Measurements from ENCODE around the gene UBL4B.
A peak's percentile ranks its signal among the peaks of the same experiment; 100 is the strongest.
"Not testable (repeated sequence)": the region's sequence is repeated elsewhere in the genome, so short reads cannot be mapped to it uniquely, and the experiment has no call there.

UBL4B gene

GRCh38 chr1:110070282-110070669, 42.0 kb upstream of the UBL4B start:
- Histone ChIP-seq H3K27me3 (replicated peaks; ENCODE audit: control insufficient read depth, insufficient read depth, low read length, poor library complexity, severe bottlenecking) (peaks cover 41% of the 10 kb centered on the region), H3K4me1 (ENCODE audit: control insufficient read depth, insufficient read depth, low read length, poor library complexity, severe bottlenecking) (peaks cover 31% of the 10 kb centered on the region), H3K4me3 (ENCODE audit: insufficient read depth, low read depth, low read length, poor library complexity, severe bottlenecking) (no peak overlapping the region), H3K9me3 (ENCODE audit: control insufficient read depth, low read length) (no peaks in the 10 kb centered on the region), H3K36me3 (ENCODE audit: control insufficient read depth, insufficient read depth, low read length) (no peaks in the 10 kb centered on the region), H3K27ac (ENCODE audit: insufficient read depth, low read length, poor library complexity, severe bottlenecking) (no peak overlapping the region)
- no peak for DNase-seq

- no peaks in the 10 kb centered on the region for H3K9me3 ChIP-seq (ENCODE audit: control insufficient read depth, low read length)
- no peak for DNase-seq
- peaks cover 41% of the 10 kb centered on the region for H3K27me3 ChIP-seq (replicated peaks; ENCODE audit: control insufficient read depth, insufficient read depth, low read length, poor library complexity, severe bottlenecking)
- no peak within 1 kb of the TSS for H3K27ac ChIP-seq (ENCODE audit: insufficient read depth, low read length, poor library complexity, severe bottlenecking)
- H3K4me1 ChIP-seq (ENCODE audit: control insufficient read depth, insufficient read depth, low read length, poor library complexity, severe bottlenecking): peaks cover 31% of the 10 kb centered on the region
- H3K4me3 ChIP-seq (ENCODE audit: insufficient read depth, low read depth, low read length, poor library complexity, severe bottlenecking): peak within 1 kb of the TSS; percentile 35
- no peaks in the 10 kb centered on the region for H3K36me3 ChIP-seq (ENCODE audit: control insufficient read depth, insufficient read depth, low read length)
Observed at GRCh38 chr1:110070671-110071242, 41.5 kb upstream of the UBL4B start, which contains the start of gene ALX3. TSS of gene ALX3 (minus strand) at chr1:110070672. CDS start at chr1:110070612, 60 bp downstream.

- no peak overlapping the region for H3K27ac ChIP-seq (ENCODE audit: insufficient read depth, low read length, poor library complexity, severe bottlenecking)
- H3K36me3 ChIP-seq (ENCODE audit: control insufficient read depth, insufficient read depth, low read length): no peaks in the 10 kb centered on the region
- peaks cover 21% of the 10 kb centered on the region for H3K27me3 ChIP-seq (replicated peaks; ENCODE audit: control insufficient read depth, insufficient read depth, low read length, poor library complexity, severe bottlenecking)
- no peak for DNase-seq
- H3K9me3 ChIP-seq (ENCODE audit: control insufficient read depth, low read length): no peaks in the 10 kb centered on the region
- H3K4me1 ChIP-seq (ENCODE audit: control insufficient read depth, insufficient read depth, low read length, poor library complexity, severe bottlenecking): peaks cover 13% of the 10 kb centered on the region
- no peak overlapping the region for H3K4me3 ChIP-seq (ENCODE audit: insufficient read depth, low read depth, low read length, poor library complexity, severe bottlenecking)
Observed at GRCh38 chr1:110074166-110074565, 38.1 kb upstream of the UBL4B start.

GRCh38 chr1:110076789-110077500, 35.3 kb upstream of the UBL4B start:
- H3K36me3 ChIP-seq (ENCODE audit: control insufficient read depth, insufficient read depth, low read length): no peaks in the 10 kb centered on the region
- H3K9me3 ChIP-seq (ENCODE audit: control insufficient read depth, low read length): no peaks in the 10 kb centered on the region
- no peak overlapping the region for H3K4me3 ChIP-seq (ENCODE audit: insufficient read depth, low read depth, low read length, poor library complexity, severe bottlenecking)
- H3K4me1 ChIP-seq (ENCODE audit: control insufficient read depth, insufficient read depth, low read length, poor library complexity, severe bottlenecking): no peaks in the 10 kb centered on the region
- DNase-seq: no peak
- no peak overlapping the region for H3K27ac ChIP-seq (ENCODE audit: insufficient read depth, low read length, poor library complexity, severe bottlenecking)
- H3K27me3 ChIP-seq (replicated peaks; ENCODE audit: control insufficient read depth, insufficient read depth, low read length, poor library complexity, severe bottlenecking): no peaks in the 10 kb centered on the region

GRCh38 chr1:110079995-110080394, 32.2 kb upstream of the UBL4B start:
- not testable (repeated sequence) for DNase-seq; H3K27ac ChIP-seq (ENCODE audit: insufficient read depth, low read length, poor library complexity, severe bottlenecking); H3K4me3 ChIP-seq (ENCODE audit: insufficient read depth, low read depth, low read length, poor library complexity, severe bottlenecking); H3K36me3 ChIP-seq (ENCODE audit: control insufficient read depth, insufficient read depth, low read length); H3K9me3 ChIP-seq (ENCODE audit: control insufficient read depth, low read length)
- Histone ChIP-seq H3K27me3 (replicated peaks; ENCODE audit: control insufficient read depth, insufficient read depth, low read length, poor library complexity, severe bottlenecking) (peaks cover 19% of the 10 kb centered on the region), H3K4me1 (ENCODE audit: control insufficient read depth, insufficient read depth, low read length, poor library complexity, severe bottlenecking) (peaks cover 18% of the 10 kb centered on the region)

GRCh38 chr1:110081061-110081460, 31.2 kb upstream of the UBL4B start:
- Histone ChIP-seq H3K9me3 (ENCODE audit: control insufficient read depth, low read length) (no peaks in the 10 kb centered on the region), H3K27ac (ENCODE audit: insufficient read depth, low read length, poor library complexity, severe bottlenecking) (no peak overlapping the region), H3K4me3 (ENCODE audit: insufficient read depth, low read depth, low read length, poor library complexity, severe bottlenecking) (no peak overlapping the region), H3K4me1 (ENCODE audit: control insufficient read depth, insufficient read depth, low read length, poor library complexity, severe bottlenecking) (peaks cover 18% of the 10 kb centered on the region), H3K27me3 (replicated peaks; ENCODE audit: control insufficient read depth, insufficient read depth, low read length, poor library complexity, severe bottlenecking) (peaks cover 28% of the 10 kb centered on the region), H3K36me3 (ENCODE audit: control insufficient read depth, insufficient read depth, low read length) (no peaks in the 10 kb centered on the region)
- no peak for DNase-seq

- no peak for DNase-seq
- Histone ChIP-seq H3K36me3 (ENCODE audit: control insufficient read depth, insufficient read depth, low read length) (no peaks in the 10 kb centered on the region), H3K4me3 (ENCODE audit: insufficient read depth, low read depth, low read length, poor library complexity, severe bottlenecking) (no peak overlapping the region), H3K27ac (ENCODE audit: insufficient read depth, low read length, poor library complexity, severe bottlenecking) (no peak overlapping the region), H3K9me3 (ENCODE audit: control insufficient read depth, low read length) (no peaks in the 10 kb centered on the region), H3K27me3 (replicated peaks; ENCODE audit: control insufficient read depth, insufficient read depth, low read length, poor library complexity, severe bottlenecking) (peaks cover 34% of the 10 kb centered on the region), H3K4me1 (ENCODE audit: control insufficient read depth, insufficient read depth, low read length, poor library complexity, severe bottlenecking) (peaks cover 18% of the 10 kb centered on the region)
Observed at GRCh38 chr1:110082477-110082876, 29.8 kb upstream of the UBL4B start.

- DNase-seq: no peak
- Histone ChIP-seq H3K4me1 (ENCODE audit: control insufficient read depth, insufficient read depth, low read length, poor library complexity, severe bottlenecking) (peaks cover 18% of the 10 kb centered on the region), H3K27ac (ENCODE audit: insufficient read depth, low read length, poor library complexity, severe bottlenecking) (no peak overlapping the region), H3K27me3 (replicated peaks; ENCODE audit: control insufficient read depth, insufficient read depth, low read length, poor library complexity, severe bottlenecking) (peaks cover 34% of the 10 kb centered on the region), H3K36me3 (ENCODE audit: control insufficient read depth, insufficient read depth, low read length) (no peaks in the 10 kb centered on the region), H3K9me3 (ENCODE audit: control insufficient read depth, low read length) (no peaks in the 10 kb centered on the region), H3K4me3 (ENCODE audit: insufficient read depth, low read depth, low read length, poor library complexity, severe bottlenecking) (peak overlapping the region; percentile 71)
Observed at GRCh38 chr1:110083061-110083865, 29.0 kb upstream of the UBL4B start.

- H3K4me3 ChIP-seq (ENCODE audit: insufficient read depth, low read depth, low read length, poor library complexity, severe bottlenecking): peak overlapping the region; percentile 71
- no peaks in the 10 kb centered on the region for H3K36me3 ChIP-seq (ENCODE audit: control insufficient read depth, insufficient read depth, low read length)
- peaks cover 18% of the 10 kb centered on the region for H3K4me1 ChIP-seq (ENCODE audit: control insufficient read depth, insufficient read depth, low read length, poor library complexity, severe bottlenecking)
- no peak for DNase-seq
- peaks cover 34% of the 10 kb centered on the region for H3K27me3 ChIP-seq (replicated peaks; ENCODE audit: control insufficient read depth, insufficient read depth, low read length, poor library complexity, severe bottlenecking)
- H3K9me3 ChIP-seq (ENCODE audit: control insufficient read depth, low read length): no peaks in the 10 kb centered on the region
- H3K27ac ChIP-seq (ENCODE audit: insufficient read depth, low read length, poor library complexity, severe bottlenecking): no peak overlapping the region
Observed at GRCh38 chr1:110083866-110084226, 28.4 kb upstream of the UBL4B start.

All from effector memory CD4-positive, alpha-beta T cell (primary cell).